Activated CD4-positive, alpha-beta T cell treated with anti-CD3 and anti-CD28 coated beads for 24 hours (primary cell): ENCODE data around the gene C15orf39.
"Not testable (repeated sequence)": the region's sequence is repeated elsewhere in the genome, so short reads cannot be mapped to it uniquely, and the experiment has no call there.

ENCODE experiments used
- DNase-seq, 2 donors: peaks; one replicate each; pipeline ENCODE4 v3.0.0-alpha.2; 2020; ENCODE audit warnings: low read depth in 2 of 2

The C15orf39 gene

DNA sequence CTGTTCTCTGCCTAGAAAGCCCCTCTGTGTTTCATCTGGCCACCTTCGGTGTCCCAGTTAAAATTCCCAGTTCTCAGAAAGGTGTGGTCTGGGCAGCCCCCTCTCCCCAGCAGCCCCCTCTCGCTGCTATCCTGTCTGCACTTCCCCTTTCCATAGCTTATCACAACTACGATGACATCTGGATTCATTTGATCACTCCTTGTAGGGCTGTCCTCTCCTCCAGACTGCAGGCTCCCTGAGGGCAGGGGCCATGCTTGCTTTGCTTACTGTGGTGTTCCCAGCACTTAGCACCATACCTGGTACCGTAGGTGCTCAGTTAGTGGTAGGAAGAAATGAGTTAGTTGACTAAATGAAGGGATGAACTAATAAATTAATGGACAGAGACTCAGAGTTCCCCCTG lies 30.2 kb downstream of the C15orf39 start:
- no peak for DNase-seq

DNA sequence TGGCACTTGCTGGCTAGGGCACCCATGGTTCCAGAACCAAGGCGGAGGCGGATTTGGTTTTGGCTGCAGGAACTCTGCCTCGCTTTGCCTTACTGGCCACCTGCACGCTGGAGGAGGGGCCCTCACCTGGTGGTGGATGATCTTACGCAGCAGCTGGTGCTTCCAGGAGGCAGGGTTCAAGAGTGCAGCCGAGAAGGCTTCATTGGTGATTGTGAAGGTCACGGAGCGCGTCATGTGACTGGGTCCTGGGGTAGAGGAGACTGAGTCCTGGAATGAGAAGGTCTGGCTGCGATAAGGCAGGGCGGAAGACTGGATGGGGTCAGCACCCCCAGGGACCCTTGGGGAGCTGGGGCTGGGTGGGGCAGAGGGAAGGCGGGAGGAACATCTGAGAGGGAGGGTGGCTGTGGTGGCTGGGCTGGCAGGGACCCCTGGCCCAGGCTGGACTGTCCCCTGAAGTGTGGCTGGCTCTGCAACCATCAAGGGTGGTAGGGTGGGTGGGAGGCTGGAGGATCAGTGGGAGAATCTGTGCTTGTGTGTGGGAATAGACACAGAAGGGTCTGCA lies 30.7 kb downstream of the C15orf39 start:
- DNase-seq = no peak

DNA sequence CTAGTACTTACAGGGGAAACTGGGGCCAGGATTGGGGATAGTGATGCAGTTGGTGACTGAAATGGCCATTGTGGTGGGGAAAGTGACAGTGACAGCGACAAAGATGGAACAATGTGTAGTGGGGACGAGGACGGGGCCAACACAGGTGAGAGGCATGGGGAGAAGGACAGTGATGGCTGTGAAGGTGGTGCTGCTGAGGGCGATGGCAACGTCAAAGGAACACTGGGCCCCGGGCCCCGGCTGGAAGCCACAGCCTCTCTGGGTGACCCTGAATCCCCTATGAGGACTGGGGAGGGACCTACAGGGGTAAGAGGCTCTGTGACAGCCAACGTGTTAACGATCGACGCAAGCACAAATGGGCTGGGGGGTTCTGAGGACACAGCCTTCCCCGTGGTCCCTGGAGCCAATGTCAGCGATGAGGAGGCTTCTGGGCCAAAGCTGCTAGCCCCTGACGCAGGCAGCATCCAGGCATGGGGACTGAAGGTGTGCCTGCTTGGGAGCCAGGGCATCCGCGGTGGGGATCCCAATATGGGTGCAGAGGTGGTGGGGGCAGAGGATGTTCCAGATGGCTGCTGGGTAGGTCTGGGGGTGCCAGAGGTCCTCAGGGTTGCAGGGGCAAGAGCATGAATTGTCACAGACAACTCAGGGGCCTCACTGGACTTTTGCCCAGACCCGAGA lies 31.3 kb downstream of the C15orf39 start:
- DNase-seq = no peak

DNA sequence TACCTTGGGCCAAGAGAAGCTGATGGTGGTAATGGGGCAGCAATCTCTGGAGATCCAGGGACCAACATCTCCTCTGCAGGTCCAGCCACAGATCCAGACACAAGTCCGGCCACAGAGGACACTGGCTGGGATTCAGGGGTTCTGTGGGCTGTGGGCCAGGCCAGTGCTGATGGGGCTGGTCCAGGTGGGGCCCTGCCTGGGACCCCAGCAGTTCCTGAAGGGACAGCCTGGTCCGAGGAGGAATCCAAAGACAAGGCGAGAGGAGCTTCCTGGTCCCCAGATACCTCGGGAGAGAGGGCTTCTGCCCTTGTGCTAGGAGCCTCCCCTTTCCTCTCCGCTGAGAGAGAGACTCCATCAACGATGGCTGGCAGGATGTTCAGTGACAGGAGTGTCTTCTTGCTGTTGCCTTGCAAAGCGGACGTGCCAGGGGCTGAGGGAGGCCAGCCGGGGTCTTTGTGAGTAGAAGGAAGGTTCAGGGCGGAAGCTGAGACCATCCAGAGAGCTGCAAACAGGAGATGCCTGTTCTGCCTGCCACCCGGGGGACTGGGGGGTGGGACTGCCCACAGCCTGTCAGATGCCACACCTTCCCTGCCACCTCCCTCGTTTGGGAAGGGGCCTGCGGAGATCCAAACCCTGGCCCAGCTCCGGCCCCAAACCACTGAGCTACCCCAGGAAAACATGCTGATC lies 32.0 kb downstream of the C15orf39 start:
- DNase-seq = no peak

DNA sequence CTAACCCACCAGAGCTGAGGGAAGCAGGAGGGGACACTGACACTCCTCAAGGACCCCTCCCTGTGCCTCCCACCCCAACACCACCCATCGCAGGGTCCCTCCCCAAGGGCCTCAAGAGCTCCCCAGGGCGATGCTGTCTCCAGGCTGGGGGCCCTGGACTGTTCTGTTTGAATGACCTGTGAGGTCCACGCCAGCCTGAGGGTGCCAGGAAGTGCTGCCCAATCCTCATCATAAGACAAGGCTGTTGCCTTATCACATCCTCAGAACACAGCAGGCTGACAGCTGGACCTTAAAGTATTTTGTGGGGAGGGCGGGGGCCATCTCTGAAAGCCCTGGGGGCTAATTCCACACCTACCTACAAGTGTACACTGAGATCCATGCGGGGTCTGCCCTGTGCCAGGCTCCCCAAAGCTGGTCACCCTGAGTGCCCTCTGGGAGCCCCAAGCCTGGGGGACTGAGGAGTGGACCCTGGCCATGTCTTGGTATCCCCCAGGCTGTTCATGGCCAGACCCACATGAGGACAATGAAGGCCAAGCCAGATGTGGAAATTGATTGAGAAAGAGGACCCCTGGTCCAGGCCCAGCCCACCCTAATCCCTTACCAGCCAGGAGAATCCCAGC lies 32.6 kb downstream of the C15orf39 start:
- DNase-seq = no peak

DNA sequence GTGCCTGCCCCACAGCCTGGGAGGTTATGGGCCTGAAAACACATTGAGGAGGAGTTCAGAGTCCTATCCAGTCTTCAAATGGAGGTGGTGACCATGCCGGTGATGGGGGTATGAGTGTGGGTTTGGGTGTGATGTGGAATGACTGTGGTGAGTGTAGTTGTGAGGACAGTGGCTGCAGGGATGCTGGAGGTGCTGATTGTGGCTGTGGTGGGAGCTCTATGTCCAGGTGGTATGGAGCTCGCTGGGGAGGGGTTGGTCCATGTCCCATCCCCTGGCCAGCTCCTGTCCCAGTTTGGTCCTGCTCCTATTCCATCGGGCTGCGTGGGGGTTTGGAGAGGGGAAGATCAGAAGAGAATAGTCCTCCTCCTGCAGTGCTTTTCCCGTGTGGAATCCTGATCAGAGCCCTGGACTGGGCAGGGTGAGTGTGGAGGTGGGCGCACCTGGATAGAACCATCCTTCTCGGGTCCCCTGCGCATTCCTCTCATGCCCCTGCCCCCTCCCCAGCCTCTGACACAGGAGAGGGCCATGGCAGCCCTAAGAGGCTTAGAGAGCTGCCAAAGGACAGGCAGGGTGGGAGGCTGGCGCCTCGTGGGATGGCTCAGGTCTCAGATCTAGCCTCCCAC lies 33.5 kb downstream of the C15orf39 start:
- no peak for DNase-seq

DNA sequence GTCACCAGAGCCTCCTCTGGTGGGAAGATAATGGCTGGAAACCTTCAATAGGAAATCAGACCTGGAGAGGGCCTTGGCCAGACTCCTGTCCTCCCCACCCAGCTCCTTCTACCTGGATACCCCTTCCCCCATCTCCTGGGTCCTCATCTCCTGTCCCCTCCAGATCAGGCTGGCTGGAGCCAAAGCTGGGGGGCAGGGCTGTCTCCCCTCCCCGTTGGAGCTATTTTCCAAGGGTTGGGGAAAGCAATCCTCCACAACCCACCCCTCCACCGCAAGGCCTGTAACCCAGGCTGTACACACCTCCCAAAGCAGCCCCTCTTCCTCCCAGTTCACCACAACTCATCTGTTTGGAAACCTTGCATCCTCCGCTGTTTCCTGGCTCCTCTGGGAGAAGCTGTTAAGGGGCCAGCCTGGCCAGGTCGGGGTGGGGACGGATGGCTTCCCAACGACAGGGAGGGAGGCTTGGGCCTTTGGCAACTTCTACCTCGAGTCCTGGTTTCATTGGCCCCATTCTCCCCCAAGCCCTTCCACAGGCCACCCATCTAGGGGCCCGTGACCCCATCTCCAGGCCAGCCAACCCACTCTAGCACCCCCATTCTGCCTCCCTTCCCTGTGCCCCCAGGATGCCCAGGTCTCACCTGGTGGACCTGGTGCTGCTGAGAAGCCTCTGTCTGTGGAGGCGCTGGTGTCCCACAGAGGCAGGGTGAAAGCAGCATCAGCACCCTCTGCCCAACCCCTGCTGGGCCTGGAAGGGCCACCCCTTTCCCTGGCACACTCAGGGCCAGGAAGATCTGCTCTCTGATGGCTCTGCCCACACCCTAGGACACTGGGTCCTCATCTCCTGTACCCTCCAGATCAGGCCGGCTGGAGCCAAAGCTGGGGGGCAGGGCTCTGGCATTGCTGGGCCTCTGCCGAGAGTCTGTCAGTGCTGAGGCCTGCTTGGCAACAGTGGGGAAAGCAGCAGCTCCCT lies 34.4 kb downstream of the C15orf39 start:
- no peak for DNase-seq

DNA sequence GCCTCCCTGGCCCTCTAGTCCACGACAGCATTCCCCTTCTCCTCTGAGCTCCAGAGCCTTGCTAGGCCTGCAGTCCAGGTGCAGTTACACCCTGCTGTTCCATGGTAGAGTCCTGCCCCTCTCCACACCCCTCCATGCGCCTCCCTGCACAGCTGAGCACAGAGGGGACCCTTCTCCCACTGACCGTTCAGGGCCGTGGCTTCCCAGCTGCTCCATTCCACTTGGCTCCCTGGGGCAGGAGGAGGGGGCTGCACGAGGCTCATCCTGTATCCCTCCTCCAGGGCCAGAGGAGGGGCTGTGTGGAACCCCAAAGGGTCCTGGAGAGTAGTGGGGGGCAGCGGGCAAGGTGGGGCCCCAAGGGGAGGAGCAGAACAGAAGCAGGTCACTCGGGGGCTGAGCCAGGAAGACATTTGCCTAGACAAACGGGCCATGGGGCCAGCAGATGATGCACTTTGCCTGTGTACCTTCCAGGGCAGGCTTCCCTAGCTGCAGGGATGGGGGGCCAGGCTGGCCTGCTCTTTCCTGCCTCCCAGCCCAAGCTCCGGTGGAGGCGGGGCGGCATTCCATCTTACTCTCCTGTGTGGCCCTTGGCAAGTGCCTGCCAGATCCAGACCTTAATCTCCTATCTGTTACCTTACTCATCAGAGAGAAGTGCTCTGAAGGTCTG lies 35.8 kb downstream of the C15orf39 start:
- DNase-seq = no peak

DNA sequence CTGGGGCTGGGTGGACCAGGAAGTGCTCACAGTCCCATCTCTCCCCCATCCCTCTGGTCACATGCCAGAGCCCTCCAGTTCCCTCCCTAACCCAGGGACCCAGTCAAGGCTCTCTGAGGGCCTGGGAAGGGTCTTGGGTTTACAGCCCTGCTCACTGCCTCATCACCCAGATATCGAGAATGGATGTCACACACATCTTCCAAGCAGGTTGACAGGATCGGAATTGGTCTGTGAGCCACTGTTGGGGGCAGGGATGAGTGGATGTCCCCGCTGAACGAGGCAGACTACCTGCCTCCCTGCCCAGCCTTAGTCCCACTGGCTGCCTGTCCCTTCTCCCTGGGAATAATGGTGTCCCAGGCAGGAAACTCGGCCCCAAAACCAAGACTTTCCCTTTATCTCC lies 36.5 kb downstream of the C15orf39 start:
- DNase-seq = no peak

DNA sequence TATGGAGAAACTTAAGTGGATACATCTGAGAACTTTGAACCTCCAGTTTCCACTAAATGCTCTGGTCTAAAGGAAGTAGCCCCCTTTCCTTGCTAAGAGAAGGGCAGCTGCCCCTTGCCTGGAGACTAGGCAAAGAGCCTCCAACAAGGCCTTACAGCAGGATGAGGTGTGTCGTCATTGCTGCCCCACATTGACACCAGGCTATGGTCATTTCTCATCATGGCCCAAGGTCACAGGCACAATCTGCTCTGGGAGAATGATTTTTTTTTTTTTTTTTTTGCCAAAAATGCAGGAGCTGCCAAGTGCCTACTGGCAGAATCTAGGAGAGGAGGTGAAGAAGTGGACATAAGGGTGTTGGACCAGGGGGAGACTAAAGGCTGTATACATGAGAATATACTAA lies 44.1 kb downstream of the C15orf39 start:
- not testable (repeated sequence) for DNase-seq

DNA sequence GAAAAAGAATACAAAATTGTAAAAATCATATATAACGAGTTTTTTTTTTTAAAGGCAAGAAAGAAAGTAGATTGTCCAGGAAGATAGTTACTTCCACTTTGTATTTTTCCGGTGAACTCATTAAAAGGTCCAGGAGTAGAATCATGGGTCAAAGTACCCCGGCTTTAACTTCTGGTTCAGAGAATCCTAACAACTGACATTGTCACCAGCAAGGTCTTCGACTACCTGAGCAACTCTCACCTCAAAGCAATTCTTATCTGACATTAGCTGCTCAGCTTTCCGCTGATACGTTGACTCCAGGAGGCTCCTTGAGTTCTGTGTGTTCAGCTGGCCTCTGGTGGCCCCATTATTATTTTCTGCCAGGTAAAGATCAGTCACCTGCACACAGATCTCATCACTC lies 47.3 kb downstream of the C15orf39 start:
- not testable (repeated sequence) for DNase-seq

DNA sequence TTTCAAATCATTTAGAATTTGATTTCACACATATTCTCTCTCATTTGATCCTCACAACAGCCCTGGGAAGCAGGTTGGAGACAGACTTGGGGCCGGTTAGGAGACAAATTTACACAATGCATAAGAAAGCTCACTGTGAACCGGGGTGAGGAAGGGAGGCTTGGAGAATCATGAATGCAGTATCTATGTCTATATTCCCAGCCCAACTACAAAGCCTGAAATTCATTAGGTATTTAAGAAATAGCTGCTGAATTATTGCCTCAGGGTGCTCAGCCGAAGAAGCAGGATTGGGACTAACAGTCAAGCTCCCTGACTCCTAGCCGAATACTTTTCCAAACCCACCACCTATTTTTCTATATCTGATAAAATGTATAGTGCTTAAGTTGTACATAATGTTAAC lies 48.0 kb downstream of the C15orf39 start:
- DNase-seq = no peak

DNA sequence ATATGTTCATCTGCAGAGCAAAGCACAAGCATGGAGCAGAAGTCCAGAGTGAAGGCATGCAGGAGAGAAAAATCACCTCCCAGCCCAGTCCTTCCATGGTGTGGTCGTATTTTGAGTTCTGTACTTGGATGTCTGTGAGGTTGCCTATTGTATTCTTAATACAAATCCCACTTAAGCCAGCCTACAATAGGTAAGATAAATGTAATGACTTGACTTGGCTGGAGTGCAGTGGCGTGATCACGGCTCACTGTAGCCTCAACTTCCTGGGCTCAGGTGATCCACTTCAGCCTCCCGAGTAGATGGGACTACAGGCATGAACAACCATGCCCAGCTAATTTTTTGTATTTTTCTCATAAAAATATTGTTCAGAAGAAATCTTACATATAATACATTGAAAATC lies 49.7 kb downstream of the C15orf39 start:
- not testable (repeated sequence) for DNase-seq

DNA sequence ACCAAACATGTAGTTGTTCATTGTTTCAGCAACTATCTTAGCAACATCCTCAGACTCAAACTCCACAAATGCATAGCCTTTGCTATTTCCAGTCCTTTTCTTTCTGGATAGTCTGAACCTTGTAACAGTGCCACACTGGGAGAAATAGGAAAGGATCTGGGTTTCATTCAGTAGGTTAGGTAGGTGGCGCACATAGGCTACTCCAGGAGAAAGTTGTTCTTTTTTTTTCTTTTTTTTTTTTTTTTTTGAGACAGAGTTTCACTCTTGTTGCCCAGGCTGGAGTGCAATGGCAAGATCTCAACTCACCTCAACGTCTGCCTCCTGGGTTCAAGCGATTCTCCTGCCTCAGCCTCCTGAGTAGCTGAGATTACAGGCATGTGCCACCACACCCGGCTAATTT lies 50.6 kb downstream of the C15orf39 start:
- not testable (repeated sequence) for DNase-seq

DNA sequence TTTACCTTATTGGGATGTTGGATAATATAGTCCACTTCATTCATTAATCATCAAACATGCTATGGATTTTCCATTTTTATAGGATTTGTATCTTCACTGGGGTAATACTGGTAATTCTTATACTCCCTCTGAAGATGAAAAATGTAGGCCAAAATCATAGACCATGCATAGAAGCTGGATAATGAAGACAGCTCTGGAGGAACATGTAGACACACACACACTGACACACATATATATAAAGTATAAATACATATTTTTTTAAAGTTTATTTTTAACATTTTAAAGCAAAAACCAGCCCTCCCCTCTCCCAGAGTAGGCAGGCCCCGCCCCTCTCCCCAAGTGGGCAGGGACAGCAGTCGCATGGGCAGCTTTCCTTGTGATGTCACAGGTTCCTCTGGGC lies 56.4 kb downstream of the C15orf39 start, which contains the start of gene GOLGA6C:
Gene GOLGA6C, plus strand, starts transcription at position 301 of the 400 bp plus-strand sequence. CDS start 265 bp downstream, outside the sequence.
- DNase-seq = not testable (repeated sequence)

DNA sequence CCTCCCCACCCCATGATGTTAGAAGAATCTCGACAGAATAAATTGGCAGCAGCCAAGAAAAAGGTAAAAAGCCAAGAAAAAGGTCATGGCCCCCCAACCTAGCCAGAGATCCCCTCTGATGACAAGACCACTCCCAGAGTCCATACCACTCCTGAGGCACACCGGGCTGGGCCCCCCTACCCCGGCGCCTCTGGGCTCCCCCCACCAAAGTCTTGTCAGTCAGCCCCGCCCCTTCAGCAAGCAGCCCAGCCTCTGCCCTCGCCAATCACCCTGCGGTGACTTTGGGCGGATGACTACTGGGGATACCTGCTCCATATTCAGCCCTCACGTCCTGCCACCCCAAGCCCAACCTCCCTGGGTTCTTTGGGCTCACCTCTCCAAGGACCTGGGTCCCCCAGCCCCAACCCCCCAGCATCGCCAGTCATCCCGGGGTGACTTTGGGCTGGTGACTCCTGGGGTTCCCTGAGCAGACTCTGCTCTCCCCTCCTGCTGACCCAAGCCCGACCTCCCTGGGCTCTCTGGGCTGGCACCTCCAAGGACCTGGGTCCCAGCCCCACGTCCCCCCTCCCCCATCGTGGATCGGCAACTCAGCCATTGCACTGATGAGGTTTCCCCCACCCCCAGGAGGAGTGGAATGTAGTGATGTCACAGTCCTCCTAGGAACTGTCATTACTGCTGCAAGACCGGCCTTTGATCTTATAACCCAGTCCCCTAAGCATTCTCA lies 57.1 kb downstream of the C15orf39 start:
- DNase-seq = not testable (repeated sequence)

DNA sequence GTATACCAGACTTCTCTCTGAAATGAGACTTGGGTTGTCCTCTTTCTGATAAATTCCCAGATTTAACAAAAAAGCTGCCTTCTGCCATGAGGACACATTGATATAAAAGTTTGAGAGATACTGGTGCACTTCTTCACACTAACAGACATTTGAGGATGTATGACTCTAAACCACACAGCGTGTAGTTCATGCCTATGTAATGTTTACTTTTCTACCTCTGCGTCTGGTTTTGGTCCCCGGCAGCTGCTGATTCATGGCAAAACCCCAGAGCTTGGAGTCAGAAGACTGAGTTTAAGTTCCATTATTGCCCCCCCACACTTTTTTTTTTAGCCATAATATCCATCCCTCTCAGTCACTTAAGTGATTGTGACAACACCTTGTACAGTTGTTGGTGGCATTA lies 58.2 kb downstream of the C15orf39 start:
- DNase-seq = not testable (repeated sequence)
